AG04450 (cell line): ENCODE measurements around the gene ZBTB4. TPM values are rescaled to one million over a fixed set of nuclear protein-coding genes. Genes with fewer than 3 reads are reported as not detected.

Experiments
- CTCF ChIA-PET: fragments of 300-600, 350-600 bp; formaldehyde crosslinking; extraction: SDS; loops from one replicate; lab custom pipeline; 2022; ENCODE audit warnings: antibody characterized with exemption, inconsistent platforms; lab: Charles Lee
- POLR2A ChIA-PET: fragments of 350-600 bp; formaldehyde crosslinking; extraction: SDS; loops from one replicate; lab custom pipeline; 2021; ENCODE audit warnings: antibody characterized with exemption, inconsistent platforms; lab: Yijun Ruan, JAX
- DNase-seq: peaks from one replicate; pipeline ENCODE4 v3.0.0-alpha.2; 2011; ENCODE audit warnings: low read depth, low spot score
- H3K27ac ChIP-seq: one replicate; pipeline ENCODE4 v1.5.1; 2012; ENCODE audit warnings: low read depth, low read length, control low read depth
- H3K27me3 ChIP-seq: one replicate; pipeline ENCODE4 v1.6.0; 2012; ENCODE audit warnings: low read length; ENCODE audit not compliant: control insufficient read depth, insufficient read depth
- H3K4me3 ChIP-seq: 2 replicates; pipeline ENCODE4 v1.5.1; 2011; ENCODE audit warnings: mild to moderate bottlenecking, low read depth, low read length, control low read depth
- H3K9me3 ChIP-seq: 2 replicates; pipeline ENCODE4 v1.5.1; 2012; ENCODE audit warnings: low read length; ENCODE audit not compliant: control insufficient read depth, insufficient read depth
- CTCF ChIP-seq: IDR thresholded peaks from 2 replicates; pipeline ENCODE4 v1.5.1; 2011; ENCODE audit warnings: low read depth, low read length, control low read depth, inconsistent platforms
- polyA plus RNA-seq: library from polyadenylated mRNA; depleted of rRNA; stranded (reverse); fragments of >200 nt; gene quantifications from 2 replicates; pipeline ENCODE4 v1.2.3, GENCODE V29; 2011

ZBTB4 gene
- polyA plus RNA-seq, 1 experiment = 18.8 TPM

DNA sequence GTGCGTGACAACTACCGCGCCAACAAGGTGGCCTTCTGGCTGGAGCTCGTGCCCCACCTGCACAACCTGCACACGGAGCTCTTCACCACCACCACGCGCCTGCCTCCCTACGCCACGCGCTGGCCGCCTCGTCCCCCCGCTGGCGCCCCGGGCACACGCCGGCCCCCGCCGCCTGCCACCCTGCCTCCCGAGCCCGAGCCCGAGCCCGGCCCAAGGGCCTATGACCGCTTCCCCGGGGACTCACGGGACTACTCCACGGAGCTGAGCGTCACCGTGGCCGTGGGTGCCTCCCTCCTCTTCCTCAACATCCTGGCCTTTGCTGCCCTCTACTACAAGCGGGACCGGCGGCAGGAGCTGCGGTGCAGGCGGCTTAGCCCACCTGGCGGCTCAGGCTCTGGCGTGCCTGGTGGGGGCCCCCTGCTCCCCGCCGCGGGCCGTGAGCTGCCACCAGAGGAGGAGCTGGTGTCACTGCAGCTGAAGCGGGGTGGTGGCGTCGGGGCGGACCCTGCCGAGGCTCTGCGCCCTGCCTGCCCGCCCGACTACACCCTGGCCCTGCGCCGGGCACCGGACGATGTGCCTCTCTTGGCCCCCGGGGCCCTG, 62.3 kb downstream of the ZBTB4 start:
- H3K9me3 ChIP-seq = peaks cover 15% of the 10 kb centered on the region; the same call in 1 of the 2 replicates
- POLR2A ChIA-PET = no interaction called here
- H3K27me3 ChIP-seq = no peaks in the 10 kb centered on the region
- no peak overlapping the region for H3K27ac ChIP-seq
- DNase-seq = no peak
- no peak for TF ChIP-seq CTCF
- no peak overlapping the region for H3K4me3 ChIP-seq
- CTCF ChIA-PET = no interaction called here

GRCh38 chr17:7416323-7416722, 63.1 kb downstream of the ZBTB4 start:
- no peak for DNase-seq
- CTCF ChIA-PET = no interaction called here

GRCh38 chr17:7415784-7416183, 63.6 kb downstream of the ZBTB4 start:
- TF ChIP-seq CTCF = no peak
- no peak overlapping the region for H3K4me3 ChIP-seq
- H3K9me3 ChIP-seq = peaks cover 9% of the 10 kb centered on the region; the same call in 1 of the 2 replicates
- H3K27ac ChIP-seq = no peak overlapping the region
- DNase-seq = no peak
- ChIA-PET POLR2A (no interaction called here), CTCF (no interaction called here)
- H3K27me3 ChIP-seq = no peaks in the 10 kb centered on the region

More at GRCh38 chr17:7416323-7416722, 63.1 kb downstream of the ZBTB4 start:
- POLR2A ChIA-PET = no interaction called here
- TF ChIP-seq CTCF = no peak
- no peaks in the 10 kb centered on the region for H3K27me3 ChIP-seq
- peaks cover 14% of the 10 kb centered on the region; the same call in 1 of the 2 replicates for H3K9me3 ChIP-seq
- H3K4me3 ChIP-seq = no peak overlapping the region
- H3K27ac ChIP-seq = no peak overlapping the region

- H3K27me3 ChIP-seq = no peaks in the 10 kb centered on the region
- CTCF ChIA-PET = interaction anchor here (0.8 kb wide), 1 partner anchor 7 kb away, joined by 3 read pairs; no protein-coding TSS in a partner anchor
- H3K27ac ChIP-seq = no peak overlapping the region
- POLR2A ChIA-PET = no interaction called here
- DNase-seq = no peak
- H3K9me3 ChIP-seq = no peaks in the 10 kb centered on the region; the same call in 1 of the 2 replicates
- no peak overlapping the region for H3K4me3 ChIP-seq
- TF ChIP-seq CTCF = no peak
Observed at GRCh38 chr17:7414837-7415236, 64.6 kb downstream of the ZBTB4 start.

- POLR2A ChIA-PET = interaction anchor here (1.4 kb wide), 1 partner anchor 10 kb away, joined by 3 read pairs; the partner anchor contains the start of gene TMEM256
- no peaks in the 10 kb centered on the region for H3K27me3 ChIP-seq
- H3K9me3 ChIP-seq = no peaks in the 10 kb centered on the region; the same call in 1 of the 2 replicates
- H3K27ac ChIP-seq = no peak overlapping the region
- TF ChIP-seq CTCF = no peak
- H3K4me3 ChIP-seq = no peak overlapping the region
- CTCF ChIA-PET = no interaction called here
- no peak for DNase-seq
Observed at GRCh38 chr17:7413346-7413985, 66.0 kb downstream of the ZBTB4 start.
